ENCODE measurements around the gene TMEM114. TPM values are rescaled to one million over a fixed set of nuclear protein-coding genes. Genes with fewer than 3 reads are reported as not detected.
A peak's percentile ranks its signal among the peaks of the same experiment; 100 is the strongest.

Gene TMEM114
- polyA plus RNA-seq = 0.62 TPM in 1 of 2 replicates, not detected in the other
- not detected in 2 replicates for polyA minus RNA-seq

GRCh38 chr16:8589900-8590688 lies at the start of gene TMEM114:
Gene TMEM114, minus strand, starts transcription at chr16:8590511. Its CDS starts 673 bp downstream, at chr16:8589838.
- H3K27ac ChIP-seq (ENCODE audit: low read length) = no peak within 1 kb of the TSS
- H3K27me3 ChIP-seq (ENCODE audit: insufficient read depth, low read depth, low read length) = peaks cover 35% of the 10 kb centered on the region
- H3K36me3 ChIP-seq (ENCODE audit: insufficient read depth, low read length) = no peaks in the 10 kb centered on the region
- H3K9ac ChIP-seq (ENCODE audit: low read length) = peak within 1 kb of the TSS; percentile 18
- H3K4me2 ChIP-seq (ENCODE audit: low read length) = peak within 1 kb of the TSS; percentile 48
- H3F3A ChIP-seq (ENCODE audit: insufficient read depth, low read length, poor library complexity, severe bottlenecking) = no peaks in the 10 kb centered on the region
- no peak within 1 kb of the TSS for H2AFZ ChIP-seq (ENCODE audit: low read depth, low read length)
- H3K9me2 ChIP-seq (ENCODE audit: insufficient read depth, low read length) = no peaks in the 10 kb centered on the region
- no peaks in the 10 kb centered on the region for H3K9me3 ChIP-seq (ENCODE audit: low read length)
- TF ChIP-seq MXI1 (conservative IDR thresholded peaks at IDR 0.05; ENCODE audit: poor library complexity, severe bottlenecking) = no peak
- no peak for TF ChIP-seq EZH2 (IDR thresholded peaks at IDR 0.05; ENCODE audit: borderline replicate concordance, insufficient read depth, low read length, poor library complexity, severe bottlenecking)
- no peak for TF ChIP-seq EP300 (conservative IDR thresholded peaks at IDR 0.05; ENCODE audit: poor library complexity, severe bottlenecking)
- TF ChIP-seq RAD21 (conservative IDR thresholded peaks at IDR 0.05) = no peak
- TF ChIP-seq SMC3 (conservative IDR thresholded peaks at IDR 0.05; ENCODE audit: poor library complexity) = no peak
- no peak for TF ChIP-seq REST (IDR thresholded peaks at IDR 0.05; ENCODE audit: borderline replicate concordance)
- TF ChIP-seq POLR2AphosphoS5 (IDR thresholded peaks at IDR 0.05) = no peak
- no peak for TF ChIP-seq TAF1 (IDR thresholded peaks at IDR 0.05; ENCODE audit: low read depth)
- no peak for TF ChIP-seq CTCF (IDR thresholded peaks at IDR 0.05; ENCODE audit: poor library complexity, severe bottlenecking)
- H3K79me2 ChIP-seq (replicated peaks; ENCODE audit: insufficient read depth, low read length) = no peaks in the 10 kb centered on the region
- H3K4me3 ChIP-seq (ENCODE audit: low read length) = peak within 1 kb of the TSS; percentile 67
- no peaks in the 10 kb centered on the region for H4K20me1 ChIP-seq (ENCODE audit: insufficient read depth)

- Histone ChIP-seq H3K27me3 (ENCODE audit: insufficient read depth, low read depth, low read length) (no peaks in the 10 kb centered on the region), H3F3A (ENCODE audit: insufficient read depth, low read length, poor library complexity, severe bottlenecking) (no peaks in the 10 kb centered on the region), H3K9ac (ENCODE audit: low read length) (no peak overlapping the region), H3K36me3 (ENCODE audit: insufficient read depth, low read length) (peaks cover 5% of the 10 kb centered on the region), H4K20me1 (ENCODE audit: insufficient read depth) (no peaks in the 10 kb centered on the region), H3K9me3 (ENCODE audit: low read length) (no peaks in the 10 kb centered on the region), H3K9me2 (ENCODE audit: insufficient read depth, low read length) (no peaks in the 10 kb centered on the region), H3K4me2 (ENCODE audit: low read length) (no peak overlapping the region), H3K27ac (ENCODE audit: low read length) (no peak overlapping the region), H3K79me2 (replicated peaks; ENCODE audit: insufficient read depth, low read length) (no peaks in the 10 kb centered on the region), H2AFZ (ENCODE audit: low read depth, low read length) (no peak overlapping the region), H3K4me3 (ENCODE audit: low read length) (no peak overlapping the region)
- TF ChIP-seq POLR2AphosphoS5 (IDR thresholded peaks at IDR 0.05) (no peak), RAD21 (conservative IDR thresholded peaks at IDR 0.05) (no peak), CTCF (IDR thresholded peaks at IDR 0.05; ENCODE audit: poor library complexity, severe bottlenecking) (no peak), EZH2 (IDR thresholded peaks at IDR 0.05; ENCODE audit: borderline replicate concordance, insufficient read depth, low read length, poor library complexity, severe bottlenecking) (no peak), EP300 (conservative IDR thresholded peaks at IDR 0.05; ENCODE audit: poor library complexity, severe bottlenecking) (no peak), REST (IDR thresholded peaks at IDR 0.05; ENCODE audit: borderline replicate concordance) (no peak), MXI1 (conservative IDR thresholded peaks at IDR 0.05; ENCODE audit: poor library complexity, severe bottlenecking) (no peak), SMC3 (conservative IDR thresholded peaks at IDR 0.05; ENCODE audit: poor library complexity) (no peak), TAF1 (IDR thresholded peaks at IDR 0.05; ENCODE audit: low read depth) (no peak)
Measured at GRCh38 chr16:8639694-8640093, 49.4 kb upstream of the TMEM114 start.
